Measurements from ENCODE around the gene FAM72A. TPM values are rescaled to one million over a fixed set of nuclear protein-coding genes. Genes with fewer than 3 reads are reported as not detected.
"Not testable (repeated sequence)": the region's sequence is repeated elsewhere in the genome, so short reads cannot be mapped to it uniquely, and the experiment has no call there.

Gene FAM72A
- total RNA-seq, 2 experiments from 2014 or later = 28.5 to 31.5 TPM

- intact Hi-C loops (cut with micrococcal nuclease); POLR2A ChIA-PET; H3K36me3 Mint-ChIP-seq; CTCF ChIA-PET; H3K9me3 Mint-ChIP-seq; H3K27me3 Mint-ChIP-seq; H3K4me1 Mint-ChIP-seq (ENCODE audit: low read depth); H3K27ac Mint-ChIP-seq; DNase-seq; H3K4me3 Mint-ChIP-seq: not testable (repeated sequence)
Observed at GRCh38 chr1:206225386-206225785, 22.7 kb upstream of the FAM72A start.

GRCh38 chr1:206224190-206224776, 21.6 kb upstream of the FAM72A start:
- H3K27me3 Mint-ChIP-seq; CTCF ChIA-PET; H3K4me1 Mint-ChIP-seq (ENCODE audit: low read depth); H3K36me3 Mint-ChIP-seq; H3K9me3 Mint-ChIP-seq; H3K27ac Mint-ChIP-seq; DNase-seq; intact Hi-C loops (cut with micrococcal nuclease); H3K4me3 Mint-ChIP-seq; POLR2A ChIA-PET: not testable (repeated sequence)

- H3K27me3 Mint-ChIP-seq; H3K4me1 Mint-ChIP-seq (ENCODE audit: low read depth); CTCF ChIA-PET; intact Hi-C loops (cut with micrococcal nuclease); POLR2A ChIA-PET; H3K36me3 Mint-ChIP-seq; H3K4me3 Mint-ChIP-seq; DNase-seq; H3K27ac Mint-ChIP-seq; H3K9me3 Mint-ChIP-seq: not testable (repeated sequence)
Observed at GRCh38 chr1:206221585-206221984, 18.9 kb upstream of the FAM72A start.

GRCh38 chr1:206220332-206221000, 17.8 kb upstream of the FAM72A start:
- intact Hi-C loops (cut with micrococcal nuclease); H3K27ac Mint-ChIP-seq; DNase-seq; H3K9me3 Mint-ChIP-seq; POLR2A ChIA-PET; H3K4me3 Mint-ChIP-seq; CTCF ChIA-PET; H3K4me1 Mint-ChIP-seq (ENCODE audit: low read depth); H3K27me3 Mint-ChIP-seq; H3K36me3 Mint-ChIP-seq: not testable (repeated sequence)

- H3K4me3 Mint-ChIP-seq; H3K36me3 Mint-ChIP-seq; H3K27me3 Mint-ChIP-seq; DNase-seq; CTCF ChIA-PET; intact Hi-C loops (cut with micrococcal nuclease); POLR2A ChIA-PET; H3K4me1 Mint-ChIP-seq (ENCODE audit: low read depth); H3K27ac Mint-ChIP-seq; H3K9me3 Mint-ChIP-seq: not testable (repeated sequence)
Observed at GRCh38 chr1:206219514-206220331, 17.1 kb upstream of the FAM72A start.

GRCh38 chr1:206218765-206219164, 16.1 kb upstream of the FAM72A start:
- POLR2A ChIA-PET; H3K9me3 Mint-ChIP-seq; H3K4me1 Mint-ChIP-seq (ENCODE audit: low read depth); H3K27me3 Mint-ChIP-seq; DNase-seq; H3K36me3 Mint-ChIP-seq; H3K27ac Mint-ChIP-seq; H3K4me3 Mint-ChIP-seq; intact Hi-C loops (cut with micrococcal nuclease); CTCF ChIA-PET: not testable (repeated sequence)

- H3K4me1 Mint-ChIP-seq (ENCODE audit: low read depth); DNase-seq; POLR2A ChIA-PET; intact Hi-C loops (cut with micrococcal nuclease); H3K9me3 Mint-ChIP-seq; H3K27ac Mint-ChIP-seq; H3K36me3 Mint-ChIP-seq; CTCF ChIA-PET; H3K4me3 Mint-ChIP-seq; H3K27me3 Mint-ChIP-seq: not testable (repeated sequence)
Observed at GRCh38 chr1:206218285-206218684, 15.6 kb upstream of the FAM72A start.

GRCh38 chr1:206215600-206216392, 13.2 kb upstream of the FAM72A start:
- POLR2A ChIA-PET; H3K27me3 Mint-ChIP-seq; intact Hi-C loops (cut with micrococcal nuclease): not testable (repeated sequence)

GRCh38 chr1:206210802-206211201, 8.2 kb upstream of the FAM72A start:
- DNase-seq; H3K9me3 Mint-ChIP-seq; H3K27me3 Mint-ChIP-seq; CTCF ChIA-PET; H3K27ac Mint-ChIP-seq; intact Hi-C loops (cut with micrococcal nuclease); POLR2A ChIA-PET; H3K36me3 Mint-ChIP-seq; H3K4me3 Mint-ChIP-seq; H3K4me1 Mint-ChIP-seq (ENCODE audit: low read depth): not testable (repeated sequence)

More at GRCh38 chr1:206215600-206216392, 13.2 kb upstream of the FAM72A start:
- H3K4me1 Mint-ChIP-seq (ENCODE audit: low read depth); CTCF ChIA-PET; H3K27ac Mint-ChIP-seq; DNase-seq; H3K4me3 Mint-ChIP-seq; H3K36me3 Mint-ChIP-seq; H3K9me3 Mint-ChIP-seq: not testable (repeated sequence)

GRCh38 chr1:206205569-206205968, 2.9 kb upstream of the FAM72A start:
- H3K27ac Mint-ChIP-seq; POLR2A ChIA-PET; DNase-seq; intact Hi-C loops (cut with micrococcal nuclease); H3K9me3 Mint-ChIP-seq; H3K36me3 Mint-ChIP-seq; H3K4me1 Mint-ChIP-seq (ENCODE audit: low read depth); H3K27me3 Mint-ChIP-seq; H3K4me3 Mint-ChIP-seq; CTCF ChIA-PET: not testable (repeated sequence)

- H3K27ac Mint-ChIP-seq = not testable (repeated sequence)
Observed at GRCh38 chr1:206204871-206205270, 2.2 kb upstream of the FAM72A start.

GRCh38 chr1:206204159-206204511, 1.5 kb upstream of the FAM72A start:
- H3K4me1 Mint-ChIP-seq (ENCODE audit: low read depth); H3K27me3 Mint-ChIP-seq; H3K36me3 Mint-ChIP-seq; intact Hi-C loops (cut with micrococcal nuclease); CTCF ChIA-PET; H3K27ac Mint-ChIP-seq; POLR2A ChIA-PET; H3K9me3 Mint-ChIP-seq: not testable (repeated sequence)
- peak; percentile 16 for DNase-seq
- H3K4me3 Mint-ChIP-seq = peak overlapping the region; percentile 64

More at GRCh38 chr1:206204871-206205270, 2.2 kb upstream of the FAM72A start:
- H3K36me3 Mint-ChIP-seq; POLR2A ChIA-PET; H3K4me1 Mint-ChIP-seq (ENCODE audit: low read depth); H3K27me3 Mint-ChIP-seq; CTCF ChIA-PET; intact Hi-C loops (cut with micrococcal nuclease); H3K9me3 Mint-ChIP-seq: not testable (repeated sequence)
- DNase-seq = peak; percentile 8
- H3K4me3 Mint-ChIP-seq = peak overlapping the region; percentile 80
